Keratinocyte (primary cell): Measurements from ENCODE around the gene SLC39A11.

ENCODE experiments used
- EZH2 ChIP-seq: IDR thresholded peaks from one replicate; pipeline ENCODE4 v1.6.1; 2012; ENCODE audit warnings: inconsistent platforms, mild to moderate bottlenecking, low read length, moderate library complexity
- TF ChIP-seq, protein P1 (sequence below), 3 experiments: IDR thresholded peaks in 1 of 3; conservative IDR thresholded peaks in 1 of 3; optimal IDR thresholded peaks in 1 of 3; 2 replicates in 2 of 3; 3 replicates in 1 of 3; pipeline versions ENCODE3 to v1.5.1; 2011; ENCODE audit warnings: low read length in 3 of 3, mild to moderate bottlenecking in 3 of 3, moderate library complexity in 2 of 3, control low read depth in 1 of 3, inconsistent platforms in 1 of 3; ENCODE audit not compliant: insufficient read depth in 2 of 3; ENCODE audit errors: extremely low read depth in 1 of 3

GRCh38 chr17:72891627-72892026 is 200.9 kb downstream of the SLC39A11 start:
- TF ChIP-seq, protein P1, sequence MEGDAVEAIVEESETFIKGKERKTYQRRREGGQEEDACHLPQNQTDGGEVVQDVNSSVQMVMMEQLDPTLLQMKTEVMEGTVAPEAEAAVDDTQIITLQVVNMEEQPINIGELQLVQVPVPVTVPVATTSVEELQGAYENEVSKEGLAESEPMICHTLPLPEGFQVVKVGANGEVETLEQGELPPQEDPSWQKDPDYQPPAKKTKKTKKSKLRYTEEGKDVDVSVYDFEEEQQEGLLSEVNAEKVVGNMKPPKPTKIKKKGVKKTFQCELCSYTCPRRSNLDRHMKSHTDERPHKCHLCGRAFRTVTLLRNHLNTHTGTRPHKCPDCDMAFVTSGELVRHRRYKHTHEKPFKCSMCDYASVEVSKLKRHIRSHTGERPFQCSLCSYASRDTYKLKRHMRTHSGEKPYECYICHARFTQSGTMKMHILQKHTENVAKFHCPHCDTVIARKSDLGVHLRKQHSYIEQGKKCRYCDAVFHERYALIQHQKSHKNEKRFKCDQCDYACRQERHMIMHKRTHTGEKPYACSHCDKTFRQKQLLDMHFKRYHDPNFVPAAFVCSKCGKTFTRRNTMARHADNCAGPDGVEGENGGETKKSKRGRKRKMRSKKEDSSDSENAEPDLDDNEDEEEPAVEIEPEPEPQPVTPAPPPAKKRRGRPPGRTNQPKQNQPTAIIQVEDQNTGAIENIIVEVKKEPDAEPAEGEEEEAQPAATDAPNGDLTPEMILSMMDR (optimal IDR thresholded peaks at IDR 0.05 in 1 of 3, IDR thresholded peaks at IDR 0.05 in 1 of 3, conservative IDR thresholded peaks at IDR 0.05 in 1 of 3; ENCODE audit: extremely low read depth in 1 of 3, insufficient read depth in 2 of 3, low read length in 3 of 3), result no peak
- no peak for TF ChIP-seq EZH2
